Spleen (tissue), 11 donors: ENCODE results near the gene IQCC. TPM values are rescaled to one million over a fixed set of nuclear protein-coding genes. Genes with fewer than 3 reads are reported as not detected.

Experiments
- DNase-seq: peaks from one replicate; pipeline ENCODE4 v3.0.0-alpha.2; 2020
- H3K27ac ChIP-seq, 8 donors: fragments of 200-600 bp; sonication (generic) in 7 of 8; 1 replicate in 4 of 8; 2 replicates in 4 of 8; pipeline versions ENCODE4 v1.5.0 to v1.8.0; 2016 to 2021; ENCODE audit warnings: inconsistent platforms in 4 of 8, mild to moderate bottlenecking in 4 of 8, moderate library complexity in 1 of 8
- H3K27me3 ChIP-seq, 7 donors: fragments of 200-600 bp; sonication (generic) in 6 of 7; replicated peaks in 1 of 7; 1 replicate in 4 of 7; 2 replicates in 3 of 7; pipeline versions ENCODE4 v1.5.0 to v1.8.0; 2016 to 2021; ENCODE audit warnings: inconsistent platforms in 3 of 7, mild to moderate bottlenecking in 1 of 7
- H3K36me3 ChIP-seq, 6 donors: fragments of 200-600 bp; sonication (generic) in 5 of 6; 1 replicate in 4 of 6; 2 replicates in 2 of 6; pipeline versions ENCODE4 v1.5.0 to v1.8.0; 2016 to 2021; ENCODE audit warnings: inconsistent platforms in 2 of 6
- H3K4me1 ChIP-seq, 6 donors: fragments of 200-600 bp; sonication (generic) in 5 of 6; 1 replicate in 3 of 6; 2 replicates in 3 of 6; pipeline versions ENCODE4 v1.5.0 to v1.8.0; 2016 to 2021; ENCODE audit warnings: inconsistent platforms in 3 of 6
- H3K4me3 ChIP-seq, 8 donors: fragments of 200-600 bp; sonication (generic) in 7 of 8; 1 replicate in 4 of 8; 2 replicates in 4 of 8; pipeline versions ENCODE4 v1.5.0 to v1.8.0; 2016 to 2021; ENCODE audit warnings: inconsistent platforms in 4 of 8, mild to moderate bottlenecking in 4 of 8, moderate library complexity in 2 of 8
- H3K9me3 ChIP-seq, 8 donors: fragments of 200-600 bp; sonication (generic) in 7 of 8; 1 replicate in 4 of 8; 2 replicates in 4 of 8; pipeline versions ENCODE4 v1.5.0 to v1.8.0; 2016 to 2021; ENCODE audit warnings: inconsistent platforms in 4 of 8
- CTCF ChIP-seq, 11 experiments: fragments of 200-600 bp in 7 of 11; fragments of 450-650 bp in 4 of 11; sonication (generic) in 4 of 11; IDR thresholded peaks in 8 of 11; conservative IDR thresholded peaks in 3 of 11; 1 replicate in 7 of 11; 2 replicates in 4 of 11; pipeline versions ENCODE4 v1.4.0 to v1.8.0; 2016 to 2021; ENCODE audit warnings: antibody characterized with exemption in 11 of 11, inconsistent platforms in 4 of 11, mild to moderate bottlenecking in 1 of 11
- POLR2A ChIP-seq, 3 donors: fragments of 450-650 bp; IDR thresholded peaks; one replicate each; pipeline ENCODE4 v1.5.1; 2017; ENCODE audit warnings: antibody characterized with exemption in 3 of 3, mild to moderate bottlenecking in 1 of 3
- POLR2AphosphoS5 ChIP-seq, 3 donors: sonication (generic); formaldehyde crosslinking; IDR thresholded peaks; one replicate each; pipeline ENCODE4 v1.5.1; 2017; ENCODE audit warnings: antibody characterized with exemption in 3 of 3
- WGBS, 5 donors: extraction: QIAGEN DNeasy Blood & Tissue Kit in 3 of 5; methylation state at CpG; one replicate each; pipeline versions ENCODE4 v1.1.5 to v1.1.7; 2013 to 2018; 5-methylcytosine and 5-hydroxymethylcytosine counted together
- intact Hi-C: fragments of 100-400 bp; cut with DNase I; formaldehyde crosslinking; loops from one replicate; pipeline ENCODE4 v1.15.0; 2023; ENCODE audit warnings: low total_unique reads
- polyA plus RNA-seq, 3 donors: library from polyadenylated mRNA; stranded (reverse); fragments of 200-250 nt; gene quantifications; one replicate each; pipeline ENCODE4 v1.2.1, GENCODE V29; 2013
- total RNA-seq, 7 donors: library from RNA; depleted of rRNA in 3 of 7; stranded (reverse); fragments of >200 nt in 3 of 7; fragmentation: NEBNext Ultra II Directional in 4 of 7; extraction: Animal tissue kit (Norgen Biotek cat#: 25700) in 4 of 7; gene quantifications; one replicate each; pipeline versions ENCODE4 v1.1.0 to v1.2.1, GENCODE V29; 2016 to 2021
- donor health status: healthy with polysubstance abuse.
- donor health status: DM: no; HTN: no; CAD: no; lungs with moderate emphysema.
- donor health status: DM: no; HTN: no; CAD: no.
- donor health status: Bipolar disorder and iron deficiency.
- donor health status: healthy.
- donor health status: DM: no; HTN: no; CAD: no.
- donor health status: DM: yes; HTN: yes; CAD: no.

The IQCC gene
- total and polyA plus RNA-seq, 10 donors: 1.2 to 2.4 (median 1.7) TPM

GRCh38 chr1:32201011-32201855 lies 4.2 kb upstream of the IQCC start:
- H3K27me3 ChIP-seq: no peaks in the 10 kb centered on the region
- DNase-seq: peak; percentile 92
- H3K4me1 ChIP-seq: peaks cover 16 to 75% (median 45%) of the 10 kb centered on the region in 6 donors
- WGBS, 5 donors: 0 to 2% (median 1%) methylated on average over 13 to 26 of the region's 26 CpGs
- TF ChIP-seq POLR2A (IDR thresholded peaks at IDR 0.05) (no peak), CTCF (IDR thresholded peaks at IDR 0.05 in 8 of 11, conservative IDR thresholded peaks at IDR 0.05 in 3 of 11) (no peak), POLR2AphosphoS5 (IDR thresholded peaks at IDR 0.05) (peak in 2 of 3 donors; percentile 36 to 64)
- H3K27ac ChIP-seq: peak overlapping the region; percentile 58 to 89 (median 82)
- intact Hi-C loops: no loop called here
- H3K4me3 ChIP-seq: peak overlapping the region; percentile 51 to 91 (median 66)
- H3K36me3 ChIP-seq: peaks cover 0 to 29% (median 13%) of the 10 kb centered on the region in 6 donors
- H3K9me3 ChIP-seq: no peaks in the 10 kb centered on the region

GRCh38 chr1:32204943-32205361 lies 519 bp upstream of the IQCC start:
- peak overlapping the region in 4 of 8 donors; percentile 41 to 66 (median 54) for H3K27ac ChIP-seq

GRCh38 chr1:32208469-32208868 lies 3.0 kb downstream of the IQCC start:
- Histone ChIP-seq H3K4me1 (peaks cover 10 to 60% (median 35%) of the 10 kb centered on the region in 6 donors), H3K4me3 (no peak overlapping the region), H3K27ac (peak overlapping the region in 1 of 8 donors; percentile 8), H3K27me3 (no peaks in the 10 kb centered on the region), H3K9me3 (no peaks in the 10 kb centered on the region), H3K36me3 (peaks cover 0 to 15% (median 0%) of the 10 kb centered on the region in 6 donors)
- WGBS, 5 donors: 69 to 81% (median 79%) methylated on average over 6 of the region's 6 CpGs
- no peak for DNase-seq
- TF ChIP-seq POLR2AphosphoS5 (IDR thresholded peaks at IDR 0.05) (no peak), CTCF (IDR thresholded peaks at IDR 0.05 in 8 of 11, conservative IDR thresholded peaks at IDR 0.05 in 3 of 11) (no peak), POLR2A (IDR thresholded peaks at IDR 0.05) (no peak)
- intact Hi-C loops: no loop called here

More at GRCh38 chr1:32204943-32205361, 519 bp upstream of the IQCC start:
- no peak for TF ChIP-seq POLR2A (IDR thresholded peaks at IDR 0.05)
- no peak for TF ChIP-seq CTCF (IDR thresholded peaks at IDR 0.05 in 8 of 11, conservative IDR thresholded peaks at IDR 0.05 in 3 of 11)
- no peak for TF ChIP-seq POLR2AphosphoS5 (IDR thresholded peaks at IDR 0.05)
- Histone ChIP-seq H3K4me1 (peaks cover 17 to 85% (median 51%) of the 10 kb centered on the region in 6 donors), H3K36me3 (peaks cover 0 to 6% (median 0%) of the 10 kb centered on the region in 6 donors), H3K9me3 (no peaks in the 10 kb centered on the region), H3K4me3 (peak overlapping the region; percentile 47 to 84 (median 56)), H3K27me3 (no peaks in the 10 kb centered on the region)
- intact Hi-C loops: no loop called here
- DNase-seq: peak; percentile 78
- 51 to 65% (median 61%) methylated on average over 23 to 26 of the region's 26 CpGs for WGBS, 5 donors

DNA sequence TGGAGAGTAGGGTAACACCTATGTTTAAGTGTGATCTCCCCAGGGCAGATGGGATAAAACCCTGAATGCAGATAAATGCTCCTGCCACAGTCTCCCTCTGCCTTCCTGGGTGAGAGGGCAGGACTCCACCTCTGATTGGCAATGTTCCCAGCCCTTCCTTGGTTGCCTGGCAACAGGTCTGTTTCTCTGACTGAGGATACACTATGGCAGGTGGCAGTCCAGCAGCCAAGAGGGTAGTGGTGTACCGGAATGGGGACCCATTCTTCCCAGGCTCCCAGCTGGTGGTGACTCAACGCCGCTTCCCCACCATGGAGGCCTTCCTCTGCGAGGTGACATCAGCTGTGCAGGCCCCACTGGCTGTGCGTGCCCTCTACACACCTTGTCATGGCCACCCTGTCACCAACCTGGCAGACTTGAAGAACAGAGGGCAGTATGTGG lies 3.4 kb downstream of the IQCC start, which contains the start of gene DCDC2B:
TSS of gene DCDC2B (plus strand) at position 199 of the 438 bp plus-strand sequence. CDS start at position 204, 5 bp downstream.
- TF ChIP-seq POLR2A (IDR thresholded peaks at IDR 0.05) (no peak), POLR2AphosphoS5 (IDR thresholded peaks at IDR 0.05) (peak in 2 of 3 donors; percentile 23 to 64)
- H3K27me3 ChIP-seq: no peaks in the 10 kb centered on the region
- no peak within 1 kb of the TSS for H3K4me3 ChIP-seq
- intact Hi-C loops: no loop called here
- WGBS, 5 donors: 85 to 94% (median 89%) methylated on average over 3 to 5 of the region's 5 CpGs
- H3K36me3 ChIP-seq: peaks cover 0 to 16% (median 0%) of the 10 kb centered on the region in 6 donors
- H3K9me3 ChIP-seq: no peaks in the 10 kb centered on the region
- H3K27ac ChIP-seq: peak within 1 kb of the TSS in 1 of 8 donors; percentile 8
- H3K4me1 ChIP-seq: peaks cover 10 to 59% (median 35%) of the 10 kb centered on the region in 6 donors
- no peak for DNase-seq
